HG02943 (cell line): ENCODE measurements around the gene FGF10.

Source experiments
- ATAC-seq: cut with Tn5 transposase; IDR thresholded peaks from one replicate; pipeline ENCODE4 v1.9.1; 2021; ENCODE audit warnings: mild to moderate bottlenecking, low read depth, moderate library complexity; ENCODE audit not compliant: unreplicated experiment

FGF10 gene

DNA sequence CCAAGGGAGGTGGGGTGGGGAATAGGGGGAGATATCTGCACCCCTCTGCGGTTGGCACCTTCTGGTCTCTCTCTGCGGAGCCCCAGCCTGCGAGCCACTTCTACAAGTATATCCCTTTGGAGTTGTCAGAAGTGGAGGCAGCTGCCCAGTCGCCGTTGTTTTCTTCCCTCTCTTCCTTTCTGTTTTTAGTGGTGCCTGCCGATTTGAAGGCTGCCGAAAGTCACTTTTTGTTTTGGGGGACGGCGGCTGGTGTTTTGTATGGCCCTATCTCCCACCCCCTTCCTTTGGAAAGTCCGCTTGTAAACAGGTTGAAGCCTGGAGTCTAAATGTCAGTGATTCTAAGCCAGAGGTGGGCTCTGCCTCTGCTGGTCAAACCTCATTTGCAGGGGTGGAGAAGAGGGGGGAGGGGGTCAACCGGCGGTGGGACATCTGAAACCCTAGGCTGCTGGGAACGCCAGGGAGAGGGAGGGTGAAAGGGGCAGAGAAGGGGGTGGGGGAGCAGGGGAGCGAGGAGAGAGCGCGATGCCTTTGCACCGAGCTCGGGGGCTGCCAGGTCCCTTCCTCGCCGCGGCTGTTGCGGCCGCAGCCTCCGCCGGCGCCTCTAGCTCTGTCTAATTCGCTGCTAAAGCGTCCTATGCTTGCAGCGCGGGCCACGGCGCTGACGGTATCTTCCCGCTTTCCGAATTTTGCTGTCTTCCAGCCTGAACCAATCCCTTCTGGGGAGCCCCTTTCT is at the start of gene FGF10:
TSS of gene FGF10 (minus strand) at position 331 of the 733 bp plus-strand sequence. CDS start 738 bp downstream, outside the sequence.
- ATAC-seq: no peak

DNA sequence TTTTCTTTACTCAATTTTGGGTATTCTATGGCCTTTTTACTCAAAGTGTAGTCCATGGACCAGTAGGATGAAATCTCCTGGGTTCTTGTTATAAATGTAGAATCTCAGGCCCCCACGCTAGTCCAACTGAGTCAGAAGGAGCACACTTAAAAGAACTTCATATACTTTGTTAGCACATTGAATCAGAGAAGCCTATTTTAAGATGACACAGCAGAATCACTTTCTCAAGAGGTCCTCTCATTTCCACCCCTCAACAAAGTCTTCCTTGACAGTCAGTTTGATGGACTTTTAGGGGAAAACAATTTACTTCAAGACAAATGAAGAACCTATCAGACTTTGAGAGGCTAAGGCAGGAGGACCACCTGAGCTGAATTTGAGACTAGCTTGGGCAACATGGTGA is 37.7 kb upstream of the FGF10 start:
- no peak for ATAC-seq

DNA sequence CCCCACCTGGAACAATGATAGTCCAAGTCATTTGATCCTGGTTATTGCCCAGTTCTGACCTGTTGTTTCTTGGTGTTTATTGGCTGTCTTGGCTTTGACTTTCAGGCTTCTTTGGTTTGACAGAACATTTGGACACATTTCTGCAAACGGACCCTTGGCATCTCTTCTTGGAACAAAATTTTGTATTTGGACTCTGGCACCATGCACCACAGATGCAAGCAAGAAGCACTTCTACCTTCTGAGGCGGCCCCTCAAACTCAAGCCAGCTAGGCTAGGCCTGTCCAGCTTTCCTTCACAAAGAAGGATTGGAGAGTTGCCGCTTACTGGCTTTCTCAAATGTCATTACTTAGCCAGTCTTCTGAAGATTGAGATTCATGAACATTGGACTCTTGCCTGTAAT is 23.1 kb upstream of the FGF10 start:
- ATAC-seq: no peak

DNA sequence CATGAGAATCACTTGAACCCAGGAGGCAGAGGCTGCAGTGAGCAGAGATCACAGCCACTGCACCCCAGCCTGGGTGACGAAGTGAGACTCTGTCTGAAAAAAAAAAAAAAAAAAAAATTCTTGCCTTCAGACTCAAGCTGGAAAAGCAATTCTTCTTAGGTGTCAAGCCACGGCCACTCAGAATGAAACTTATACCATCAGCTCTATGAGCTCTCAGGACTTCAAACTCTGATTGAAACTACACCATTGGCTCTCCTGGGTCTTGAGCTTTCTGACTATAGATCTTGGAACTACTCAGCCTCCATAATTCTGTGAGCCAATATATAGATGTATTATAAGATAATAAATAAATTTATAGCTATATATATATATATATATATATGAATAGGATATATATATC is 12.9 kb upstream of the FGF10 start:
- no peak for ATAC-seq

DNA sequence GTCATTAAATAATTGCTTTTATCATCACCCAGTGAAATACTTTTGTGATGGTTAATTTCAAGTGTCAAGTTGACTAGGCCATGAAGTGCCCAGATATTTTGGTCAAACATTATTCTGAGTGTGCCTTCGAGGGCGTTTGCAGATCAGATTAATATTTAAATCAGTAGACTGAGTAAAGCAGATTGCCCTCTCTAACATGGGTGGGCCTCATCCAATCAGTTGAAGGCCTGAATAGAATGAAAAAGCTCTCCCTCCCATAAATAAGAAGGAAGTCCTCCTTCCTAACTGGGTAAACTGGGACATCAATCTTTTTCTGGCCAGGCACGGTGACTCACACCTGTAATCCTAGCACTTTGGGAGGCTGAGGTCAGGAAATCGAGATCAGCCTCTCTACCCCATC is 12.4 kb upstream of the FGF10 start:
- no peak for ATAC-seq

DNA sequence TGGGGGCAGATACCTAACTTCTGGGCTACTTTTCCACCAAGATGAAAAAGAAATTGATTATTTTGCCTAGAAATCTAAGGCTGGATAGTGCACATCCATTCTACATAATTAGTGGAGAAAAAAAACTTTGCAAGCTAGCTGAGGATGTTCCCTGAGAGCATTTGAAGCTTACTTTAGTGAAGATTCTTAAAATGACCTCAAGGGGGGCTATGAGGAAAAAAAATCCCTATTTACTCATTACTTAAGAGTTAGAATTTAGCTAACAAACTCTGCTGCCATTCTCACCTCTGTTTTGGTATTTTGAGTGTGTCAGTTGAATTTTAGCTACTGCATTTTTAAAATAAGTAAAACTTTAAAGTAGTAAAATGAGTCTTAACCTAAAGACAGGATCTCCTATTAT is 9.2 kb upstream of the FGF10 start:
- no peak for ATAC-seq

DNA sequence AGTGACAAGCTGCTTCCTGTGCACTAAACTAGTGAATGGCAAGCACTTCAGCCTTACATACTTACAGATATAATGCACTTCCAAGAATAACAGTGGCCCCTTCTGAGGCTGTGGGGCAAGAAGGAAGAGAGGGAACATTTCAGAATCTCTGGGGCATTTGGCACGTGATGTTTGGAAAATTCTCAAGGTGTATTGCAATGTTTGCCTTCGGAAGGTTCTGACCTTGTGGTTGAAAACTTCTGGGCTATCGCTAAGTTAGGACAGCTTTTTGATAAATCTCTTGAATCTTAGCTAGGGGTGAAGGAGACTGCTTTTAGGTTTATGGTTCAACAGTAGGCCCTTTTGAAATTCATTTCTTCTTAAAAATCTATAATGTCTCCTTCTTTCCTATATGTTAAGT is 7.1 kb upstream of the FGF10 start:
- ATAC-seq: no peak

DNA sequence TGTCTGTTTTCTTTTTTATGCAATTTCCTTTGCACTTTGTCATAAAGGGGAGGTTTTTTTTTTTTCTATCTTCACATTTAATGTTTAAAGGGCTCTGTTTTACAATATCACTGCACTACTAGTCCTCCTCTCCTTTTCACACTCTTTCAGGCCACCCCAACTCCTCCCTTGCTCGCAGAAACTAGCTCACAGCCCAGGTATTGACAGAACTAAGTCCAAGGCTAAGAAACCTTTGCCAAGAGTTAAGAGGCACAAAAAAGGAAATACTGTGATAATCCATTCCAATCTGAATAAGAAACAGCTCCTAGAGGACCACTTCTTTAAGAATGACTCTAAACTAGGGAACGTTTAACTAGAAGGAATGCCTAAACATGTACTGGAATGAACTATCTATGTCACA is 1.1 kb upstream of the FGF10 start:
- ATAC-seq: no peak

DNA sequence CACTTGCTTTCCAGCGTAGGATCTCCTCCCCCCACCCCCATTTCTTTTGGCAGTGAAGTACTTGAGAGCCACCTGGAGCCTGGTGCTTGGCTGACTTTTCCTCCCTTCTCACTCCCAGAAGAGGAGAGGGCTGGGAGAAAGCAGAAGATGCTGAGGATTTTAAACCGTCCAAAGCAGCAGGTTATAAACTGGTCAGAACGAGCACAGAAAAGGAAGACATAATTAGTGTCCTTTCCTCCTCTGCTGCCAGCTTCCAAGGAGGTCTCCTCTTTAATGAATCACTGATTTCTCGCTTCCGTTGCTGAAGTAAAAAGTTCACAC is 563 bp upstream of the FGF10 start:
- ATAC-seq: no peak

DNA sequence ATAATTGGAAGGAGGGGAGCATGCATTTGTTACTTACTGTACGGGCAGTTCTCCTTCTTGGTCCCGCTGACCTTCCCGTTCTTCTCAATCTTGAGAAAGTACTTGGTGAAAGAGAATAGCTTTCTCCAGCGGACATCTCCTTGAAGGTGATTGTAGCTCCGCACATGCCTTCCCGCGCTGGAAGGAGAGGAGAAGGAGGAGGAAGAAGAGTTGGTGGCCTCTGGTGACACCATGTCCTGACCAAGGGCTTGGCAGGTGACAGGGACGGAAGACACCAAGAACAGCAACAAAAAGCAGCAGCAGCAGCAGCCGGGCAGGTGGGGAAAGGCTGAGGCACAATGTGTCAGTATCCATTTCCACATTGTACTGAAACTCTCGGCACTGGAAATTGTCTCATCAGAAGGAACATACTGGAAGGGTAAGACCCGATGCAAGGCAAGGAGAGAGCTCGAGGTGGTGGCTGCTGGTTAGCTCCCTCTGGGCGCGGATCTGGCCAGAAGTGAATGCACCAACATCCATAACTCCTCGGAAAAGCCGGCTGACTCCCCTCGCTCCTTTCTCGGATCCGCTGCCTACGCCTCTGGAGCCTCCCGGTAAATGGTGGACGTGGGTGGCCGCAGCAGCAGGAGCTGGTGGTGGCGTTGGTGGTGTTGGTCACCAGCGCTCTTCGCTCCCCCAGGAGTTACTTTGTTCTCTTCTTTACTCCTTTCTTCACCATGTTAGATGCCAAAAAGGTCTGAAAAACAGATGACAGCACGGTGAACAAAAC is 715 bp downstream of the FGF10 start:
- ATAC-seq: no peak

DNA sequence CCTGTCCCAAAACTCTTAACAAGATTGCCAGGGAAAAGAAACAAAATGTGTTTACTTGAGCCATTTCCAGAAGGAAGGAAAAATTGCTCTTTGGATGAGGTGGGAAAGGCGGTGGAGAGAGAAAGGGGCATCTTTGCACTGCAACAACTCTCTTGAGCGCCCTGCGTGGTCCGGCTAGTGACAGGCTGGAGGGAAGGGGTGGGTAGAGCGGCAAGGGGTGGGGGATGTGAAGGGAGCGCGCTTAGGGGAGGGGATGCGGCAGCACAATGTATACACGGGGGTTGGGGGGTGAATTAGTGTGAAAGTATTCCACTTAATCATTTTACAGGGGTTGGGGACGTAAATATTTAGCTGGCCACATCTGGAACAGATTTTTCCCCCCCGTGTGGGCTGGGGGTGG is 1.3 kb downstream of the FGF10 start:
- no peak for ATAC-seq

DNA sequence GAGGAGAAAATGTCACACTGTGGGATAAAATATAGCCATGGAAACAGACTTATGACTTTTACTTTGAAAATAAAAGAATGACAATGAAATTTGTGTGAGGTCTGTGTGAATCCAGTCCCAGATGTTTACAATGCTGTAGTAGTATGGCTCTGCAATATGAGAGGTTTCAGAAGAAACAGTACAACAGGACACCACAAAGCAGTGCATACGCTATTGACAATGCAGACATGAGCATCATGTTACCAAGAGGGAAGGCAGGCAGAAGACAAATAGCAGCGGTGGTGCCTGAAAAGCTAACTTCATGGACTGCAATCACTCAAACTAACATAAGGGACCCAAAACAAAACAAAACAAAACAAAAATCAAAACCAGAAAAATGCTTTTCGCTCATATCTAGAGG is 1.8 kb downstream of the FGF10 start:
- no peak for ATAC-seq

DNA sequence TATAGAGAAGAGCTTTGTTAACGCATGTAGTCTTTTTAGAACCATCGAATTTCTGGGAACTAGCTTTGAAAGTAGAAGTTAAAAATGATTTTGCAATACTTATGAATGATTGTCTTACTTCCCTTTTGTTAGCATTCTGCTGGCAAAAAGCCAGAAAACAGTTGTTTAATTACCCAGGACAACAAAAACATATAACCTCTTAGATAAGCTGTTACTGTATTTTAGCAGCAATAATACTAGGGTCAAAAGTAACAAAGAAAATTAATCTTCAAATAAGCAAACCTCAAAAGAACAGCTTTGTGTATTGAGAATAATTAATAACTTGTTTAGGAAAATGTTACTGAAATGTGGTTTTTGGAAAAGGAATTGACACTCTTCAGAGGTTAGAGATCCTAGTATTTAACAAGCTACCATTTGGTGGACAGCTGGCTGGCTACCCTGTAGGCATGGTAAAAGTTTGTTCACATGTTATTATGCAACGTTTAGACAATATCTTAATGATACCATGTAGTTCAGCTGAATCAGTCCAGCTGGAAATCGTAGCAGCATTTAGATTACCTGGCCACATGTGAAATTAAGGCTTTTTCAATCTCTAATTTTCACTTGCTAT is 3.8 kb downstream of the FGF10 start:
- no peak for ATAC-seq

DNA sequence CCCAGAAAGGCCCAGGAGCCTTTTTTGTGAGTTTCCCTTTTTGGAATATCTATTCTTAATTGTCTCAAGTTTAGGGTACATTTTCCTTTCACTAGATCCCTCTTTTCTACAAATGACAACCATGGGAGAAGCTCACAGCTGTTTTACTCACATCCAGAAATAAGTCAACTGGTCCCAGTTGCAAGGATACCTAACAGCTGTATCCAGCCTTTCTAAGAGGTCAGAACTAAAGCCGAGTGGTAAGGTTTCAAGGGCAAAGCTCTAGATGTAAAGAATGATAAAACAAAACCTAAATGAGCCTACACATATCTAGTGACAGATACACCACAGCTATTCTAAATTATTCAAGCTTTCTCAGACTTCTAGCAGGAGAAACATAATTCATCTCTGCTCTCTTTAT is 4.4 kb downstream of the FGF10 start:
- ATAC-seq: no peak

DNA sequence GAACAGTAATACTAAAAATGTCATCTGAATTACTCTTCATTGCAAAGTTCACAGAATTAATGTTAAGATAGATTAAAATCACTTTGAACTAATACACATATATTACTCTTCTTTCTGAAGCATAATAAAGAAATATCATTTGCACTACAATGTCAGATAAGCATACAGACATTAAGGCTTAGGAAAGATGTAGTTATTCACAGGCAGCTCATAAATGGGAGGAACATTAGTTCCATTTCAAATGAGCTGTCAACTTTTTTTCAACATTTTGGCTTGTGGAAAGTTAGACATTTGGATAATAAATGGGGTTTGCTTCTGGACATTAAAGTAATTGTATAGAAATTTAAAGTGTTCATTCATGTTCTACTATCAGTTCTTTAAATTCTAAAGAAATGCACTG is 6.3 kb downstream of the FGF10 start:
- ATAC-seq: no peak

DNA sequence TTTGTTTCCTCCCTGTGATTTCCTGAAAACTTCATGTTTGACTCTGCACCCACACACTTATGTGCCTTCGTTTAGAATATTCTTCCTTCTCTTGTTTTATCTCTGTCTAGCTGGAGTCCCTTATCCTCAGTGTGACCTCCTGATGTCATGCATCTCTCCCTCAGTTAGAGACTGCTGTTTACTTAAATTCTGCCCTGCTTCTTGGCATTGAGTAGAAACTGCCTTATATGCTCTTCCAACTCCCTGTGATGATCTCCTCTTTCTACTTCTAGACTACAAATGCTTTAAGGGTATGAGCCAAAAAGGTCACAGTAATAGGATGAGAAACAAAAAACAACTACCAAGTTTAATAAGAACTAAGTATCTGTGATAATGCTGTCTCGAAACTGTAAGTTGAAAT is 12.2 kb downstream of the FGF10 start:
- ATAC-seq: no peak

DNA sequence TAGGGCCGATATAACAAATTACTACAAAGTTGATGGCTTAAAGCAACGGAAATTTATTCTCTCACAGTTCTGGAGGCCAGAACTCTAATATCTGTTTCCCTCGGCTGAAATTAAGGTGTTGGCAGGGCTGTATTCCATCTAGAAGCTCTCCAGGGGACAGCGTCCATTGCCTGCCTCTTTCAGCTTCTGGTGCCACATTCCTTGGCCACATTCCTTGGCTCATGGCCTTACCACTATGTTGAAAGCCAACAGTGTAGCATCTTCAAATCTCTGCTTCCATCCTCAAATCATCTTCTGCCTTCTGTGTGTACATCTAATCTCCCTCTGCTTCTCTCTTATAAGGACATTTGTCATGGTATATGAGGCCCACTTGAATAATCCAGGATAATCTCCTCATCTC is 17.2 kb downstream of the FGF10 start:
- no peak for ATAC-seq

DNA sequence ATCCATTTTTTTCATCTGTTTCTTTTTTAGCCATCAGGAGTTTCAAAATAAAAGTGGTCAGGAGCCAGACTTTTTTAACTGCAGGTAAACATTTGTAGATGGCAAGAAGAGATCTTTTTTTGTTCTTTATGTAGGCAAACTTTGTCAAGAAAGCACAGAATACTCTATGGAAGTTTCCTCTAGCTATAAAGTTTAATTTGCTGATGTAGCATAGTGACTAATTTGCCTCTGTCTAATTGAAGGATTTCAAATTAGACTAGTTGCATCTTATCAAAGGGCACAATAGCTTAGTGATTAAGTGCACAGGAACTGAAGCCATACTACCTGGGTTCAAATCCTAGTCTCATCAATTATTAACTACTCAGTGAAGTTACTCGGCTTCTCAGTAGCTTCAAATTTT is 22.0 kb downstream of the FGF10 start:
- no peak for ATAC-seq

DNA sequence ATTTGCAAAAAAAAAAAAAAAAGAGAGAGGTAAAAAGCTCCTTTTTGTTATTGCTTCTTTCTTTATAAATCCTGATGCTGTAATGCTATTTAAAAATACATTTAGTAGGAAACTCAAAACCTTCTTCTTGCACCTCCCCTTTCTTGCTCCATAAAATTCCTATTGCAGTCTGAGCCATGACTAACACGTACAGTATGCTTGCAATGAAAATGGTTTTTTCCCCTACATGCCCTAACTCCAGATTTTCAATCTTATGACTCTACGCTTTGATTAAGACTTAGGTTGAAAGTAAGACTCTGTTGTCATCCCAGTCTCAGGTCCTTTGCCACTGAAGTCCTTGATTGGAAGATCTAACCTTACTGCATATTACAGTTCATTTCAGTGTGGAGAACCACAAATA is 23.9 kb downstream of the FGF10 start:
- no peak for ATAC-seq

DNA sequence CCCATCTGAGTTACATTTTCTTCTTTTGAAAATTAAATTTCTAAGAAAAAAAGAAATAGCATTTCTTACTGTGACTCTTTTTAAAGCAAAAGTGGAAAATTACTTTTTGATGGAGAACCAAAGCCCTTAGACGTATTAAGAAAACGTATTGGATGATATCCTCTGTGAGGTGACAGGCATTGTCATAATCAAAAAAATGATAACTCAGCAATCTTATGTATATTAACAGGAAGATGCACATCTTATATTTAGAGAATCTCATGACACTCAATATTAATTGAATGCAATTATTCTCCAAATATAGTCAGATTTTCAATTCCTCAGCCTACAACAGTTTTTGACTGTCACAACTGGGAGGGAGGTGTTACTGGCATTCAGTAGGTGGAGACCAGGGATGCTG is 25.1 kb downstream of the FGF10 start:
- ATAC-seq: no peak

DNA sequence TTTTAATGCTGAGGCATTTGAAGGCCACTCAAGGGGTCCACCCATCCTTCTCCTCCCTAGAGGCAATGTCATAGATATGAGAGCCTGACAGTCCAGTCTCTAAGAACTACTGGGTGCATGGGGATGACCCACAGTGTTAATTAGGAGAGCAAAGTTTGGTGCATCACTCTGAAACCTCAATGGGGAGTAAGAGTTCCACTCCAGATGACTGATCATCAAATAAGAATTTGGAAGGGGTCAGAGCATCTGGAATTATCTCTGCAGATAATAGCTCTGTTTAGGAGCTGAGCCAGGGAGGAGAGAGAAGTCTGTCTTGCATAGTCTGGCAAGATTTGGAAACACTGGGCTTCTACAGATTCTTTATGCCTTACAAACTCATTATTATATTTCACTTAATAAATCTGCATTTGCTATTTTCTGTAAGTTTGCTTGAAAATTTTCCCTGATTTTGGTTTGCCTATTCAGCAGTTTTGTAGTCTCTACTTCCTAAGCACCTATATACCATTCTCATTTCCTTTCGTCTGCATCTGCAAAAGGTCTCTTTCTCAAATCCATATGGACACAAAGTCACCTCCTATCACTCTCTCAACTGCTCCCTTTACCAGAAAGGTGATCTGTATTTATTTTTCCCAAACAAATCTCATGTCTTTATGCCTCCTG is 27.7 kb downstream of the FGF10 start:
- ATAC-seq: no peak
